HG03097 (cell line): Measurements from ENCODE around the gene SREBF2.
"Not testable (repeated sequence)": the region's sequence is repeated elsewhere in the genome, so short reads cannot be mapped to it uniquely, and the experiment has no call there.

Experiments used
- ATAC-seq: cut with Tn5 transposase; IDR thresholded peaks from one replicate; pipeline ENCODE4 v1.9.1; 2021; ENCODE audit not compliant: unreplicated experiment, low FRiP score

SREBF2 gene

GRCh38 chr22:41936894-41937169, 103.9 kb downstream of the SREBF2 start:
- no peak for ATAC-seq

DNA sequence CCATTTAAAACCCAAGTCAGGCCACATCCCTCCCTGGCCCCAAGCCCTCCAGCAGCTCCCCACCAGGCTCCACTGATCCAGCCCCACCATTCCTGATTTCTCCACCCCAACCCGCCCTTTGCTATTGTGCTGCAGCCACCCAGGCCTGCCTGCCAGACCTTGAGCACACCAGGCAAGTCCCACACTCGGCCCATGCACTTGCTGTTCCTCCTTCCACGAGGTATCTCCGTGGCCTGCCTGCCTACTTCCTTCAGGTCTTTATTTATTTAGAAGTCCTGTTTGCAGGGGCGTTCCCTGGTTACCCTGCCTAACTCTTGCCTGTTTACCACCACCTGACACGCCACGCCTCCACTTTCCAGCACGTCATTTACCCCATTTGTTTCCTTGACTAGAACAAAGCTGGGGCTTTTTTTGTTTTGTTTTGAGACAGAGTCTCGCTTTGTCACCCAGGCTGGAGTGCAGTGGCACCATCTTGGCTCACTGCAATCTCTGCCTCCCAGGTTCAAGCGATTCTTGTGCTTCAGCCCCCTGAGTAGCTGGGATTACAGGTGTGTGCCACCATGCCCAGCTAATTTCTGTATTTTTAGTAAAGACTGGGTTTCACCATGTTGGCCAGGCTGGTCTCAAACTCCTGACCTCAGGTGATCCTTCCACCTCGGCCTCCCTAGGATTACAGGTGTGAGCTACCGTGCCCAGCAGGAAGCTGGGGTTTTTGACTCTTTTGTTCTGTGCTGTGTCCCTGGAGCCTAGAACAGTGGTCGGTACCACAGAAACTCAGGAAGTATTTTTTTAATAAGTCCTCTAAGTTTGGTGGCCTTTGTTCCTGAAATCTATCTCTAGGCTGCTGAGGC, 107.3 kb downstream of the SREBF2 start:
- ATAC-seq = peak; percentile 42

DNA sequence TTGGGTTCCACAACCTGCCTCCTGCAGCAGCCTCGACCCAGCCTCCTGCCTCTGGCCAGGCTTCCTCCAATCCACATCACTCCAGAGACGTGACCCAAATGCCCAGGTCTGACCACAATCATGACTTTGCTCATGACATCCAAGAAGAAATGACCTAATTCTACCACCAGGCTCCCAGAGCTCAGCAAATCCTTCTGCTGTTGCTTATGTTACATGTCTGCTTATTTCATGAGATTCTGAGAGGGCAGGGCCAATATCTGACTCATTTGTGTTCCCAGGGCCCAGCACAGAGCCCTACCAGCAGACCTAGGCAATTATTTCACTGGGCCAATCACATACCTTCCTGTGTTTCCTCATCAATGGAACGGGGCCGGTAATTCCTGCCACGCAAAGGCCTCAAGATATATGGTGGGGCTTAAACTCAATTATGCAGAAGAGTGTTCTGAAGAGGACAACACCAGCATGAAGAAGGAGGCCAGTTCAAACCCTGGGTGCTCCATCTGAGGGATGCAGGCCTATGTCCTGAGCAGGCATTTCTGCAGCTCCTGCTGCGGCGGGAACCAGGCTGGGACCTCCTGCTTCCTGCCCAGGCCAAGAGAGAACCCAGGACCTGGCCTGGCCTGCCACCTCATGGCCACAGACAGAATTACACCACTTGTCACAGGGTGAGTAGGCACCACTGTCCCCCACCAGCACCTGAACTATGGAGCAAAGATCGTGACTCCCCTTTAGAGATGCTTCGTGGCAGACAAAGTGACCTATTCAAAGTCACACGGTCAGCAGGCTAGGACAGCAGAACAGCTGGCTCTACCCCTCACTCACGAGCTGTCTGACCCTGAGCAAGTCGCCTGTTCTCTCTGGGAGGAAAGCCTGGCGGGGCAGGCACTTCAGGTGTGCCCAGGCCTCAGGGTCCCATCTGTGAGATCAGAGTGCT, 108.2 kb downstream of the SREBF2 start:
- ATAC-seq = peak; percentile 33

- no peak for ATAC-seq
Measured at GRCh38 chr22:41943661-41944209, 110.8 kb downstream of the SREBF2 start.

DNA sequence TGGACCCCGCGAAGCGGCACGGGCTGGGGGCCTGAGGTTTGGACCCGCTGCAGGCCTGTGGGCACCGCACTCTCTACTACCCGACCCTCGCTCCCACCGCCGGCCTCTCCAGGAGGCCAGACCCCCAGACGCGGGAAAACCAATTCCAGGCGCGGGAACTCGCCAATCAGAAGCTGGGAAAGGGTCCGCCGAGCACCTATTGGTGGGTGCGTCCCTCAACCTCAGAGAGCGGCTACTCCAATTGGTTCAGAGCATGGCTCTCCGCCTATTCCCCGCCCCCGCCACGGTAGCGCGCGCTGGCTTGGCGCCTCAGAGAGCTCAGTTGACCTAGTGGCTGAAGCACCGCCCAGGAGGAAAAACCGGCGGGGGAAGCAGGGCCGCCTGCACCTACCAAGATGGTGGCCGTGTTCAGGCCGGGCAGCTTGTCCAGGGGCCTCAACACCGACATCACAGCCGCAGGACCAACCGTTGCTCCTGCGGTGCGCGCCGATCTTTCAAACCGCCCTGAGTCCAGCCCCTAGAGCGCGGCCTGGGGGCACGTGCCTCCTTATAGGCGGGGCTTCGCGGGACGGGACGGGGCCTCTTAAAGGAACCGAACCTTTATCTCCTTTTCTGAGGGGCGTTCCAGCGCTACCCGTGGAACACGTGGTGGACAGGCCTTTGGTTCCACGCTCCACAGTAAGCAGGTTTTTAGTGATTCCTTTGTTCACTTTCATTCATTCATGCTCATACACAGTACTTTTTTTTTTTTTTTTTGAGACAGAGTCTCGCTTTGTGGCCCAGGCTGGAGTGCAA, 113.9 kb downstream of the SREBF2 start, which contains the start of gene CENPM:
Gene CENPM (minus strand): TSS at position 524 of the 795 bp plus-strand sequence. CDS start 76 bp downstream, at position 448.
- peak; percentile 61 for ATAC-seq

DNA sequence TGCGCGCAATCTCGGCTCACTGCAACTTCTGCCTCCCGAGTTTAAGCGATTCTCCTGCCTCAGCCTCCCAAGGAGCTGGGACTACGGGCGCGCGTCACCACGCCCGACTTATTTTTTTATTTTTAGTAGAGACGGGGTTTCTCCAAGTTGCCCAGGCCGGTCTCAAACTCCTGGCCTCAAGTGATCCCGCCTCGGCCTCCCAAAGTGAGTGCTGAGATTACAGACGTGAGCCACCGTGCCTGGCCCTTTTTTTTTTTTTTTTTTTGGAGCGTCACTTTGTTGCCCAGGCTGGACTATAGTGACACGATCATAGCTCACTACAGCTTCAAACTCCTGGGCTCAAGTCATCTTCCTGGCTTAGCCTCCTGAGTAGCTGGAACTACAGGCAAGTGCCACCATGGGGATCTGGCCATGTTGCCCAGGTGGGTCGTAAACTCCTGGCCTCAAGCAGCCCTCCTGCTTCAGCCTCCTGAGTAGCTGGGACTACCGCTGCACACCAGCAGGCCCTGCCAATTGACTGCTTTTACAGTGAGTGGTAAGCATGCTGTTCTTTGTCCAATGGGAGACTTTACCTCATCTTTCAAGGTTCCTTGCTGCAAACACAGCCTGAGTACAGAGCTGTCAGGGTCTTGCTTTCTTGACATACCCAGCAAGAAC, 114.6 kb downstream of the SREBF2 start:
- no peak for ATAC-seq

GRCh38 chr22:41948142-41948541, 115.2 kb downstream of the SREBF2 start:
- no peak for ATAC-seq

DNA sequence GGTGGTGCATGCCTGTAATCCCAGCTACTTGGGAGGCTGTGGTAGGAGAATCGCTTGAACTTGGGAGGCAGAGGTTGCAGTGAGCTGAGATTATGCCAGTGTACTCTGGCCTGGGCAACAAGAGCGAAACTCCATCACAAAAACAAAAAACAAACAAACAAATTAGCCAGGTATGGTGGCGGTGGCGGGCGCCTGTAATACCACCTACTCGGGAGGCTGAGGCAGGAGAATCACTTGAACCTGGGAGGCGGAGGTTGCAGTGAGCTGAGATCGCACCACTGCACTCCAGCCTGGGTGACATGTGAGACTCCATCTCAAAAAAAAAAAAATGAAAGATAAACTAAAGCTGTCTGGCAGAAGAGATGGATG, 116.0 kb downstream of the SREBF2 start:
- not testable (repeated sequence) for ATAC-seq

- ATAC-seq = no peak
Measured at GRCh38 chr22:41949297-41949965, 116.5 kb downstream of the SREBF2 start.

GRCh38 chr22:41951898-41952474, 119.1 kb downstream of the SREBF2 start, which contains the start of gene SMIM45:
Gene SMIM45 (plus strand): TSS chr22:41952150.
- ATAC-seq = no peak

DNA sequence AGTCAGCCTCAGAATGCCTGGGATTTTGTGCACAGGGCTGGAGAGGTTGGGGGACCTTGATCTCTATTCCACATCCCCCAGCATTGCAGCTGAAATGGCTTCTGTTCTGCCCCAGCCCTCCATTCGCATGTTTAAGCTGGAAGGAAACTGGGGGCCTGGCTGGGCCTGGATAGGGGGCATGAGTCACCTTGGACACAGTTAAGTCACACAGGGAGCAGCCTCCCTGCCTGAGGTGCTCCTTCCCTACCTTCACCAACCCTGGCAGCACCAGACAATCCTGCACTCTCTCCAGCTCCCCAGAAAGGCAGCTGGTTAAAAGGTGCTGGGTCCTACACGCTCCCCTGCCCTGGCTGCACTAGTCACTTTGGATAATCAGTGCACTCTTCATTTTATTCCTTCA, 119.8 kb downstream of the SREBF2 start:
- ATAC-seq = no peak
